ENCODE measurements around the gene MLLT1.

DNA sequence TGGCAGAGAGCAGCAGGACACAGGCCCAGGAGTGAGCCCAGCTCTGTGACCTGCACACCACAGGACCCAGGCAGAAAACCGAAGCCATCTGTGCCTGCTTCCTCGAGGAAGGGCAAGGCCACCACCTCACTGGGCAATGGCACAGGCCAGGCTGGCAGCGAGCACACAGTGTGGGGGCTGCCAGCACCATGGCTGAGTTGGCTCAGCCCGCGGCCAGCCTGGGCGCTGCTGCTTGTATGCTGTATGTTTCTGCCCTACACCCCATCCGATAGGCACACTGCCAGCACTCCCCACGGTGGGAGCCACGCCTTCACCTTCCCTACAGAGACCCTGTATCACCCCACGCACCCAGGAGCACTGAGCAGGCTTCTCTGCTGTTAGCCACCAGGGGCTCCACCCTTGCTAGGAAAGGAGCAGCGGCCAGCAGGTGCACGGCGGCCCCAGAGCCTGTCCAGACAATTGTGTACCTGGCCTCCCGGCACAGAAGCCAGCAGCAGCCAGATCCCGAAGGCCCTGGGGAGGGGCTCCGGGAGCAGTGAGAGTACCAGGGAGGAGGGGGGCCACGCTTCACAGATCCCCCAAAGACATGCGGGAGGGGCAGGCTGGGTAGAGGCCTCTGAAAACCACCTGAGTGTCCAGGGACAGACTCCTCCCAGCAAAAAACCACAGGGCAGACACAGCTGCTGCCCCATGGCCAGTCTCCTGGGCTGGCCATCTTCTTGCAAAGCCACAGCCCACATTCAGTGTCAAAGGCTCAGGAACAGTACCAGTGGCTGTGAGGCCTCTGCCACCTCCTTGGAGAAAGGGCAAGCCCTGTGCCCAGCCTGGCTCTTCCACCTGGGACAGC, 56.1 kb downstream of the MLLT1 start:
- TF ChIP-seq, protein P1, sequence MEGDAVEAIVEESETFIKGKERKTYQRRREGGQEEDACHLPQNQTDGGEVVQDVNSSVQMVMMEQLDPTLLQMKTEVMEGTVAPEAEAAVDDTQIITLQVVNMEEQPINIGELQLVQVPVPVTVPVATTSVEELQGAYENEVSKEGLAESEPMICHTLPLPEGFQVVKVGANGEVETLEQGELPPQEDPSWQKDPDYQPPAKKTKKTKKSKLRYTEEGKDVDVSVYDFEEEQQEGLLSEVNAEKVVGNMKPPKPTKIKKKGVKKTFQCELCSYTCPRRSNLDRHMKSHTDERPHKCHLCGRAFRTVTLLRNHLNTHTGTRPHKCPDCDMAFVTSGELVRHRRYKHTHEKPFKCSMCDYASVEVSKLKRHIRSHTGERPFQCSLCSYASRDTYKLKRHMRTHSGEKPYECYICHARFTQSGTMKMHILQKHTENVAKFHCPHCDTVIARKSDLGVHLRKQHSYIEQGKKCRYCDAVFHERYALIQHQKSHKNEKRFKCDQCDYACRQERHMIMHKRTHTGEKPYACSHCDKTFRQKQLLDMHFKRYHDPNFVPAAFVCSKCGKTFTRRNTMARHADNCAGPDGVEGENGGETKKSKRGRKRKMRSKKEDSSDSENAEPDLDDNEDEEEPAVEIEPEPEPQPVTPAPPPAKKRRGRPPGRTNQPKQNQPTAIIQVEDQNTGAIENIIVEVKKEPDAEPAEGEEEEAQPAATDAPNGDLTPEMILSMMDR (IDR thresholded peaks at IDR 0.05), result peak in 3 of 12 donors; percentile 4 to 12 (median 8)
- no peak for TF ChIP-seq POLR2A (IDR thresholded peaks at IDR 0.05)

Data from heart left ventricle (tissue), 13 donors.